Brain microvascular endothelial cell (primary cell): ENCODE measurements around the gene TMEM204.

Experiments
- DNase-seq: peaks from one replicate; pipeline ENCODE4 v3.0.0-alpha.2; 2020
- H3K27ac ChIP-seq: fragments of 250-450 bp; sonication (Bioruptor Pico); 2 replicates; pipeline ENCODE4 v1.5.1; 2020; ENCODE audit warnings: mild to moderate bottlenecking, moderate library complexity
- H3K27me3 ChIP-seq: fragments of 250-450 bp; sonication (Bioruptor Pico); replicated peaks from 2 replicates; pipeline ENCODE4 v1.5.1; 2020; ENCODE audit warnings: mild to moderate bottlenecking
- H3K36me3 ChIP-seq: fragments of 250-450 bp; sonication (Bioruptor Pico); replicated peaks from 2 replicates; pipeline ENCODE4 v1.5.1; 2020; ENCODE audit warnings: mild to moderate bottlenecking
- H3K4me3 ChIP-seq: 2 replicates; pipeline ENCODE4 v1.5.1; 2011; ENCODE audit warnings: low read depth, mild to moderate bottlenecking, control low read depth, low read length, moderate library complexity
- in situ Hi-C: cut with HindIII; loops from 2 replicates; pipeline ENCODE4 v1.10.0; 2017; ENCODE audit warnings: low sequenced_read_pairs, low pct_ligation_motif_present
- TF ChIP-seq, protein P1 (sequence below): IDR thresholded peaks from 2 replicates; pipeline ENCODE4 v1.5.1; 2011; ENCODE audit warnings: low read depth, mild to moderate bottlenecking, moderate library complexity, low read length, control low read depth, inconsistent platforms; ENCODE audit errors: missing control alignments

TMEM204 gene

GRCh38 chr16:1524366-1524765, 9.1 kb upstream of the TMEM204 start:
- DNase-seq = no peak
- TF ChIP-seq, protein P1, sequence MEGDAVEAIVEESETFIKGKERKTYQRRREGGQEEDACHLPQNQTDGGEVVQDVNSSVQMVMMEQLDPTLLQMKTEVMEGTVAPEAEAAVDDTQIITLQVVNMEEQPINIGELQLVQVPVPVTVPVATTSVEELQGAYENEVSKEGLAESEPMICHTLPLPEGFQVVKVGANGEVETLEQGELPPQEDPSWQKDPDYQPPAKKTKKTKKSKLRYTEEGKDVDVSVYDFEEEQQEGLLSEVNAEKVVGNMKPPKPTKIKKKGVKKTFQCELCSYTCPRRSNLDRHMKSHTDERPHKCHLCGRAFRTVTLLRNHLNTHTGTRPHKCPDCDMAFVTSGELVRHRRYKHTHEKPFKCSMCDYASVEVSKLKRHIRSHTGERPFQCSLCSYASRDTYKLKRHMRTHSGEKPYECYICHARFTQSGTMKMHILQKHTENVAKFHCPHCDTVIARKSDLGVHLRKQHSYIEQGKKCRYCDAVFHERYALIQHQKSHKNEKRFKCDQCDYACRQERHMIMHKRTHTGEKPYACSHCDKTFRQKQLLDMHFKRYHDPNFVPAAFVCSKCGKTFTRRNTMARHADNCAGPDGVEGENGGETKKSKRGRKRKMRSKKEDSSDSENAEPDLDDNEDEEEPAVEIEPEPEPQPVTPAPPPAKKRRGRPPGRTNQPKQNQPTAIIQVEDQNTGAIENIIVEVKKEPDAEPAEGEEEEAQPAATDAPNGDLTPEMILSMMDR = no peak
- Histone ChIP-seq H3K27me3 (no peaks in the 10 kb centered on the region), H3K27ac (no peak overlapping the region), H3K36me3 (no peaks in the 10 kb centered on the region), H3K4me3 (no peak overlapping the region)
- in situ Hi-C loops = no loop called here

DNA sequence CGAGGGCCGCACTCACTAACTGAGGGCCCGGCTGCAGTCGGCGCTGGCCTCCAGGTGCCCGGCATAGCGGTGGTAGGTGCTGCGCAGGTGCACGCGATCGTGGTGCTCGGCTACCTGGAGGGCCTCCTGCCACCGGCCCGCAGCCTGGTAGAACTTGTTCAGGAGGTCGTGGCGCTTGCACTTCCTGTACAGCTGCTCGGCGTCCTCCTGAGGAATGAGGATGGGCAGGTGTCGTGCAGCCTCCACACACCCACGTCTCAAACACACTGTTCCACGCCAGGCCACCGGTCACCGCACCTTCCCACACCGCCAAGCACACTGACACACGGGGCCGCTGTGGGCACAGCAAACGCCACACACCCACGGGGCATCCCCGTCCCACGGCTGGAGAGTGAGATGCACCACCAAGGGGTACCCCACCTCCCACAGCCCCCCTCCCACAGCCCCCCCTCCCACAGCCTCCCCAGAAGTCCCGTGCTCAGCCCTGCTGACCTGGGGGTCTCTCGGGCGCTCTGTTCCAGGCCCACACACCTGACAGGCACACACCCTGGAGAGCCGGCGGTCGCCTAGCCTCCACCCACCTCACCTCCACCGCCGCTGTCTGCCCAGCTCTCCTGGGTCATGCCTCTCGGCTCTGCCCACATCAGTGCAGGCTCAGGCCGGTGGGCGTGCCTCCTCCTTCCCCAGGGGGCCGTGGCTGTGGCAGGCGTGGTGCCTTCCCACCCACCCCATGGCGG, 7.4 kb upstream of the TMEM204 start:
- in situ Hi-C loops = no loop called here
- no peaks in the 10 kb centered on the region for H3K36me3 ChIP-seq
- H3K4me3 ChIP-seq = no peak overlapping the region
- DNase-seq = no peak
- H3K27me3 ChIP-seq = no peaks in the 10 kb centered on the region
- TF ChIP-seq, protein P1 = no peak
- H3K27ac ChIP-seq = no peak overlapping the region

GRCh38 chr16:1526608-1527555, 6.6 kb upstream of the TMEM204 start:
- in situ Hi-C loops = no loop called here
- TF ChIP-seq, protein P1 = no peak
- no peak for DNase-seq
- Histone ChIP-seq H3K27ac (no peak overlapping the region), H3K27me3 (no peaks in the 10 kb centered on the region), H3K36me3 (no peaks in the 10 kb centered on the region), H3K4me3 (no peak overlapping the region)

- H3K36me3 ChIP-seq = no peaks in the 10 kb centered on the region
- TF ChIP-seq, protein P1 = no peak
- no peak overlapping the region for H3K4me3 ChIP-seq
- H3K27ac ChIP-seq = no peak overlapping the region
- DNase-seq = no peak
- H3K27me3 ChIP-seq = no peaks in the 10 kb centered on the region
- in situ Hi-C loops = no loop called here
These were observed 5.3 kb upstream of the TMEM204 start for GRCh38 chr16:1527836-1528811.

DNA sequence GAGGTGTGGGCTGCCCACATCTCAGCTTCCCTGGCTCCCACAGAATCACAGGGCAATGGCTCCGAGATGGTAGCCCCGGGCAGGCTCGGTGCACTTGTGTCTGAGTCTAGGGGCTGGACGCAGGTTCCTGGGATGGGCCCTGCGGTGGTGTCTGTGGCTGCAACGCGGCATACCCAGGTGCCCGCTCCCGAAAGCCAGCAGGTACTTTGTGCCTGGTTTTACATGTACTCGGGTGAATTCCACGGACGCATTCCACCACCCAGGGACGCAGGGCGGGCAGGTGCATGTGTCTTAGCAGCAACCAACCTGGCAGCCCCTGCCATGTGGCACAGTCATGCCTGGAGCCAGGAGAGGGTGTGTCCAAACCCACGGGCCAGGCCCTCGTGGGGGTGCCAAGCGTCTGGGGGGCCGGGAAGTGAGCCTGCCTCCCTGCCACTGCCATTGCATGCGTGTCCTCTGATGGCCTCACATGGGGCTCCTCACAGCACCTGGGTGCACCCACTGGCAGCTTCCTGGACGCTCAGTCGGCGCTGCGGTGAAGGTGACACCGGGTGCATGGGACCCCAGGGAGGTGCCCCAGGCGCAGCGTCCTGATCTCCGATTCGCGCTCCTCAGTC, 4.4 kb upstream of the TMEM204 start:
- no peak for DNase-seq
- no peaks in the 10 kb centered on the region for H3K27me3 ChIP-seq
- TF ChIP-seq, protein P1 = no peak
- in situ Hi-C loops = no loop called here
- no peaks in the 10 kb centered on the region for H3K36me3 ChIP-seq
- H3K4me3 ChIP-seq = no peak overlapping the region
- H3K27ac ChIP-seq = no peak overlapping the region
